DMS 273 (cell line): ENCODE data around the gene UGT1A7.

Source experiments
- DNase-seq: peaks from one replicate; lab custom pipeline; 2025; ENCODE audit not compliant: unreplicated experiment; lab: John Stamatoyannopoulos, UW

UGT1A7 gene

DNA sequence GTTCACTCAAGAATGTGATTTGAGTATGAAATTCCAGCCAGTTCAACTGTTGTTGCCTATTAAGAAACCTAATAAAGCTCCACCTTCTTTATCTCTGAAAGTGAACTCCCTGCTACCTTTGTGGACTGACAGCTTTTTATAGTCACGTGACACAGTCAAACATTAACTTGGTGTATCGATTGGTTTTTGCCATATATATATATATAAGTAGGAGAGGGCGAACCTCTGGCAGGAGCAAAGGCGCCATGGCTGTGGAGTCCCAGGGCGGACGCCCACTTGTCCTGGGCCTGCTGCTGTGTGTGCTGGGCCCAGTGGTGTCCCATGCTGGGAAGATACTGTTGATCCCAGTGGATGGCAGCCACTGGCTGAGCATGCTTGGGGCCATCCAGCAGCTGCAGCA lies 78.3 kb downstream of the UGT1A7 start, which contains the start of gene UGT1A1:
UGT1A1 (plus strand) TSS at position 228 of the 400 bp plus-strand sequence; CDS start at position 246, 18 bp downstream.
- no peak for DNase-seq

- no peak for DNase-seq
These were observed 79.5 kb downstream of the UGT1A7 start for GRCh38 chr2:233761040-233761769.

DNA sequence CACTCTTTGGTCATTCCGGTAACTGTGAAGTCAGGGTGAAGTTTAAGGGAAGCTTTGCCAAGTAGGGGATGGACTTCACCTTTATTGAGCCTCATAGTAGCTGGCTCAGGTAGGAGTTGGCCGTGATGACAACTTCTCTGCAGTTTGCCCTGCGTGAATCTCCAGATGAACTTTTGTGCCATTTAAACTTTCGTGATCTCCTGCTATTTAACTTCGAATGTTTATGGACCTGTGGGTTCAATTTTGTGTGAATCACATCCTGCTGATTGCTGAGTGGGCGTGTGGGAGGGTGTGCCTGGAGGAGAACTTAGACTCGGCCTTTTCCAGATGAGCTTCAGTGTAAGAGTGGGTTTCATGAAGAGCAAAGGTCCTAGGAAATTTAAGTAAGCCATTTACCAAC lies 82.6 kb downstream of the UGT1A7 start:
- no peak for DNase-seq

- DNase-seq = no peak
These were observed 83.1 kb downstream of the UGT1A7 start for GRCh38 chr2:233764761-233765160.

DNA sequence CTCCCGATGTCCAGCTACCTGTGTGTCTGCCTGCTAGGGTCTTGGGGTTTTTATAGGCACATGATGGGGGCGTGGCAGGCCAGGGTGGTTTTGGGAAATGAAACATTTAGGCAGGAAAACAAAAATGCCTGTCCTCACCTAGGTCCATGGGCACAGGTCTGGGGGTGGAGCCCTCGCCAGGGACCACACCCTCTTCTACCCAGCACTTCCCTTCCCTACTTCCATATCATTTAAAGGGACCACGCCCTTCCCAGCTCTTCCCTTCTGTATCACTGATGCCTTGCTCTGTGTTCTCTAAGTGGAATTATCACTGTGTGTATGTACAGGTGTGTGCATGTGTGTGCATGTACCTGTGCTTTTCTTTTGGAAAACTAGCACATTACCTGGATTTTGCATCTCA lies 84.7 kb downstream of the UGT1A7 start:
- DNase-seq = no peak

DNA sequence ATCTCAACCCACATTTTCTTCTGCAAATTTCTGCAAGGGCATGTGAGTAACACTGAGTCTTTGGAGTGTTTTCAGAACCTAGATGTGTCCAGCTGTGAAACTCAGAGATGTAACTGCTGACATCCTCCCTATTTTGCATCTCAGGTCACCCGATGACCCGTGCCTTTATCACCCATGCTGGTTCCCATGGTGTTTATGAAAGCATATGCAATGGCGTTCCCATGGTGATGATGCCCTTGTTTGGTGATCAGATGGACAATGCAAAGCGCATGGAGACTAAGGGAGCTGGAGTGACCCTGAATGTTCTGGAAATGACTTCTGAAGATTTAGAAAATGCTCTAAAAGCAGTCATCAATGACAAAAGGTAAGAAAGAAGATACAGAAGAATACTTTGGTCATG lies 86.4 kb downstream of the UGT1A7 start:
- no peak for DNase-seq

DNA sequence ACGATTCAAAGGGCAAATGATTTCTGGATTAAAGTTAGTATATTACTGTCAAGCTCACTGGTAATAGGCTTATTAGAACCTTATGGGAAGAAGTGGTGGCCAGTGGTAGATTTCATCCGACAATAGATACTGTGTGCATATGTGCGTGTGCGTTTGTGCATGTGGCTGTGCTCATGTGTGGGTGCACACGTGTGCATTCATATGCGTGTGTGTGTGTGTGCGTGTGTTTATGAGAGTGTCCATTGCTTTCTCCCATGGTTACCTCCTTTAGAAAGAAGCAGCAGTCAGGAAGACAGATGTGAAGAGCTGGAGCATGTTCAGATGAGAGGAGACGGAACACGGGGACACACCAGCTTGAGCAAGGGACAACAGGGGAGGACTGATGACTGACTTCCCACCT lies 87.6 kb downstream of the UGT1A7 start:
- no peak for DNase-seq

- no peak for DNase-seq
These were observed 90.5 kb downstream of the UGT1A7 start for GRCh38 chr2:233772153-233772552.

GRCh38 chr2:233772583-233772982 lies 90.9 kb downstream of the UGT1A7 start:
- DNase-seq = no peak

DNA sequence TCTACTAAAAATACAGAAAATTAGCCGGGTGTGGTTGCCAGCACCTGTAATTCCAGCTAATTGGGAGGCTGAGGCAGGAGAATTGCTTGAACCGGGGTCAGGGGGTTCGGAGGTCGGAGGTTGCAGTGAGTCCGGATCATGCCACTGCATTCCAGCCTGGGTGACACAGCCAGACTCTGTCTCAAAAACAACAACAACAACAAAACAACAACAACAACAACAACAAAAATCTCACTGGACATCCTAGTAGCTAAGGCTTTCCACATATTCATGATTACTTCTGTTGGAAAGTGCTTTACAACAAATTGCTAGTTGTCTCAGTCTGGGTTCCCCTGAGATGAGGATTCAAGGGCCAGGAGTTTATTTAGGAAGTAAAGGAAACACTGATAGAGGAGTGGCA lies 92.2 kb downstream of the UGT1A7 start:
- no peak for DNase-seq

DNA sequence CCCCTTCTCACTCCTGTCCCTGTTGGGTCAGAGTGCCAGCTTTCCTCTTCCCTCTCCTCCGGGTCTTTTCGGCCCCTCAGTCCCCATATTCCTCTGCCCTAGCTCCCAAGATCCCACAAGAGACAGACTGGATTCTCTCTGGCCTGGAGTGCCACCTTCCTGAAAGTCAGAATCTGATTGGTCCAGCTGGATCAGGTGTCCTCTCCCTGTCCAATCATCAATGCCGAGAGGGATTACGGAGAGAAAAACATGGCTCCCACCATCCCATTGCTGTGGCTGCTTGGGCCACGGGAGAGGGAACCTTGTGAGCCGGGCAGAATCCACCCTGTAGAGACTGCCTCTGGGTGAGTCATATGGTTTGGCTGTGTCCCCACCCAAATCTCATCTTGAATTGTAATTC lies 93.7 kb downstream of the UGT1A7 start:
- DNase-seq = no peak

- no peak for DNase-seq
These were observed 96.3 kb downstream of the UGT1A7 start, which contains the start of gene MROH2A for GRCh38 chr2:233778030-233778429. MROH2A (plus strand) TSS chr2:233778330; CDS start chr2:233779359, 1,029 bp downstream.

DNA sequence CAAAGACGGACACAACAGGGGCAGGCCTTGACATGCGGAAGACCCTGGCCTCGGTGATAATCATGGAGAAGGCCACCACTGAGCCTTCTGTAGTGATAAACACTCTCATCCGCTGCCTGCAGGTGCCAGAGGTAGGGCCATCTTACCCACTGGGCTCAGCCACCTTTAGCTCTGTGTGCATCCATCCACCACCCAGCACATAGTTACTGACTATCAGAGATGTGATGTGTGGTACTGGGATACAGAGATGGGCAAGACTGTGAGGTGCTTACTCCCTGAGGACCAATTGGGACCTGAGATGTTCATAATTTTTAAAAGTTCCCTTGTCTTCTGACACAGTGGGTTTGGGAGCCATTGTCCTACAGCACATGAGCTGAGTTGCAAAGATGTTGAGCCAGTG lies 98.0 kb downstream of the UGT1A7 start:
- DNase-seq = no peak

- no peak for DNase-seq
These were observed 99.1 kb downstream of the UGT1A7 start for GRCh38 chr2:233780771-233781170.

DNA sequence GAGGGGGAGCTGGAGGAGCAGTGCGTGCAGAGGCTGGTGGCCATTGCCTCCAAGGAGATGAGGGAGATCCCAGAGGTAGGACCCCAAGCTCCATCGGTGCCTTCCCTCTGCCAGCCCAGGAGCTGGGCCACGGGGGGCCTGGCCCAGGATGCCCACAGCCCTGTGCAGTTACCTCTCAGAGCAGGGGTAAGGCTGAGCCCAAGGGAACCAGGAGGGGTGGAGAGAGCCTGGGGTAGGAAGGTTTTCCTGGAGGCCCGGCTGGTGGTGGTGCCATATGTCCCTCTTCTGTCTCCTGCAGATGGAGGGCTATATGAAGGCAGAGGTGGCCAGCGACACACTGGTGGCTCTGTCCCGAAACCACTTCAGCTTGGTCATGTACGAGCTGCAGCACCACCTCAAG lies 107.9 kb downstream of the UGT1A7 start:
- no peak for DNase-seq

- DNase-seq = no peak
These were observed 109.6 kb downstream of the UGT1A7 start for GRCh38 chr2:233791151-233791882.

DNA sequence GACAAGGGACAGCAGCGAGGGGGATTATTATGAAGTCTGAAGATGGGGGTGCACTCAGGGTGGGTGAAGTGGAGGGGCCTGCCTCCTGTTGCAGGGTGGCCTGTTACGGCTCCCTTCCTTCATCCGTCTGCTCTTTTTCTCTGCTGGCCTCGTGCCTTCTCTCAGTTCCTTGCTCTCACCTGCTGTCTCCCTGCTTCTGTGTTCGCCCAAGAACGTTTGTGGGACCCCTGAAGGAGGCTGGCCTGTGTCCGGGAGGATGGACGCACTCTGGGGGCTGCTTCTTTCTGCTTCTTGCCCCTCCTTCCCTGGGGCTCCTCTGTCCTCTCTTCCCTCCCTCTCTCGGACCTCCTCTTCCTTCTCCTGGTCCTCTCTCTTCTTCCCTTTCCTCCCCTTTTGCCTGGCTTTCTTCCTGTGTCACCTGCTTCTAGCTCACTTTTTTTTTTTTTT lies 110.2 kb downstream of the UGT1A7 start:
- DNase-seq = no peak

DNA sequence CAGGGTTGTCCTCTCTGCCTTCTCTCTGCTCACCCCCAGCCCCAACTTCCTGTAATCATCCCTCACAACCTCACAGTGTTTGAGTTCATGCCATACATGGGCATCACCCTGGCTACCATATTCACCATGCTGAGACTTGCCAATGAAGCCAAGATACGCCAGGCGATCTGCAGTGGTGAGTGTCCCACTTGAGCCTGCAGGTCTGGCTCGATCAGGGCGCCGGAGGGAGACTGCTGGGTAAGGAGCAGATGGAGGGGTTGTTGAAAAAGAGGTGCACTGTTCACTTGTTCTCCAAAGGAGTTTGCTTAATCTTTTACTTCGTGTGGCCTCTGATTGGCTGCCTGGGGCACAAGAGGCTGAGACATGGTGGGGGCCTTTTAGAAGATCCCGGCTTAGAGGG lies 111.0 kb downstream of the UGT1A7 start:
- no peak for DNase-seq

DNA sequence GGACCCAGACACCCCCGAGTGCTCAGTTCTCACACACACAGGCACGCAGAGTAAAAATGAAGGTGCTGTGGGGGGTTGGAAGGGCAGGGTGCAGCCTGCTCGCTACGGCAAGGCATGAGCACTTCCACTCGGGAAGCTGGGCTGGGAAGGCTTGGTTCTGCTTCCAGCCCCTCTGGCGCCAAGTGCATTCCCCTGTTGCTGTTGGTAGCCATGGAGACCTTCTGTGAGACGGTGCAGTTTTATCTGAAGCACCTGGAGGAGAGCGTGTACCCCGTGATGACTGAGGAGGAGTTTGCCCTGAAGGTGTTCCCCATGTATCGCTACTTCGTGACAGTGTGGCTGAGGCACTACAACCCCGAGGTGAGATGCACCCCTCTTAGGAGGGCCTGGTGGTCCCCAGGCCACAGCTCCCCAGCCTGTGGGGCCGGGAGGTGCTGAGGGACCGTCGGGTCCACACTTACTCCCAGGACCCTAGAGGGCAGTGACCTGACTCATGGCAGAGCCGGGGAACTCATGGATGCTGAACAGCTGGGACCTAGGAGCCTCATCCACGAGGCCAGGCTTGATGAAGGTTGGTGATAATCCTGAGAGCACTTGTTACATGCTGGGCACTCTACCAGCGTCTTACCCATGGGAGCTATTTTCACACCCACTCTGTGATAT lies 111.9 kb downstream of the UGT1A7 start:
- no peak for DNase-seq

DNA sequence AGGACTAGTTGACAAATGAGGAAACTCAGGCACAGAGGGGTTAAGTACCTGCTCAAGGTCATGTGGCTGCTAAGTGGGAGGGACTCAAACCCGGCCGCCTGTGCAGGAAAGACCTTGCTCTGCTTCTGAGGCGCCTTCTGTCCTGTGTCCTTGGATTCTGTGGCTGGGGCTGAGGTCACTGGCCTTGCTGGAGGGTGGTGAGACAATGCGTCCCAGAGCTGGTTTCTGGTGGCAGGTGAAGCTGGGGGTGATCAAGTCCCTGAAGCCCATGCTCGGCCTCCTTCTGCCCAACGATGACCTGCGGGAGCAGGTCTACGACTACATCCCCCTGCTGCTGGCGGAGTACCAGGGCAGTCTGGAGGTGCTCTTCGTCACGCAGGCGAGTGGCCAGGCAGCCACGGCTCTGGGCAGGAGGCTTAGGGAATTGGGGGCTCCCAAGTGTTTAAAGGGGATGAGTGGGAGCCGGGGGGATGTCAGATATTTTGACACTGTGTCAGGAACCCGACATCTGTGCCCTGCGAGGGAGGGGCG lies 112.5 kb downstream of the UGT1A7 start:
- DNase-seq = no peak

GRCh38 chr2:233795735-233796171 lies 114.1 kb downstream of the UGT1A7 start:
- DNase-seq = no peak
